GM21423 (cell line): ENCODE measurements around the gene PLD1.
"Not testable (repeated sequence)": the region's sequence is repeated elsewhere in the genome, so short reads cannot be mapped to it uniquely, and the experiment has no call there.

Experiments used
- ATAC-seq: cut with Tn5 transposase; IDR thresholded peaks from one replicate; pipeline ENCODE4 v1.9.1; 2021; ENCODE audit warnings: mild to moderate bottlenecking, moderate library complexity; ENCODE audit not compliant: unreplicated experiment

PLD1 gene

GRCh38 chr3:171574556-171575240 lies 235.6 kb downstream of the PLD1 start:
- no peak for ATAC-seq

DNA sequence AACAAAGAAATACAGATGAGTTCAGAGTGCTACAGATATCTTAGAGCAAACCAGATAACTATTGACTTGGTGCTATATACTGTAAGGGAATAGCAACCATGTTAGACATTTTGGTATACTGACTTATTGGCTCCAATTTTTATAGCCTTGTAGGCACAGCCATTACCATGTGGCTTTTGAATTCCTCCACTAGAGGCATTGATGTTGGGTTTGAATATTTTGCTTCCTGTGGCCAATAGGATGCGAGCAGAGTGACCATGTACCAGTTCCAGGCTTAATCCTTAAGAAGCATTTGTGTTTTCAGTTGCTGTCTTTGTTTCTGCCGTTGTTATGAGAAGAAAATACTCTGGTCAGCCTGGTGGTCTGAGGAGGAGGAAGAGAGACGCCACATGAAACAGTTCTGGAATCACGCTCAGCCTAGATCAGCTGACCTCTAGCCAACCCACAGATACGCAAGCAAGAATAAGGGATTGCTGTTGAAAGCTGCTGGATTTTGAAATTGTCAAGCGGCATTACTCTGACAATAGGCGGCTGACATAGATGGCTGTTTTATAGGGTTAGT lies 240.6 kb downstream of the PLD1 start:
- no peak for ATAC-seq

- no peak for ATAC-seq
These were observed 241.5 kb downstream of the PLD1 start for GRCh38 chr3:171568766-171569165.

DNA sequence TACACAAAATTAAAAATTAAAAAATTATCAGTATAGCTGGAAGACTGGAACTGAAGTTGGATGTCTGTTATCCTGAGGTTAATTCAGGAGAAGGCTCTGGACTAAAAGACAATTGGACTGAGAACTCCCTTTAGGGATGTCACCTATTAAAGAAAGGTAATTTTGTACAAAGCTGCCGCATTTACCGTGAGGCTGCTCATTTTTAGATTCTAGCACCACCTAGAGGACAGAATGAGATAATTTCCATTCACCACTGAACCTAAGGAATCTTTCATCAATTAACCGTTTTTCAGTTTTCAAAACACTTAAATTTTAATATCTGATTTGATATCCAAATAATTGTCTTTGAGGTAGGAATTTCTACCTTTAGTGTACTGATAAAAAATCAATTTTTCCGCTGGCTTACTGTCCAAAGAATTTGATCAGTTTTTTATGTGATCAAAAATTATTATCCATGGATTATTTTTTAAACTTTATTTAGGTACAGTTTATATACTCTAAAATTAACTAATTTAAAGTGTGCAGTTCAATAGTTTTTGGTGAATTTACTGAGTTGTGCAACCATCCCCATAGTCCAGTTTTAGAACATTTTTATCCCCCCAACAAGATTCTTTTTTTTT lies 243.4 kb downstream of the PLD1 start:
- no peak for ATAC-seq

- no peak for ATAC-seq
These were observed 244.7 kb downstream of the PLD1 start for GRCh38 chr3:171565481-171566058.

DNA sequence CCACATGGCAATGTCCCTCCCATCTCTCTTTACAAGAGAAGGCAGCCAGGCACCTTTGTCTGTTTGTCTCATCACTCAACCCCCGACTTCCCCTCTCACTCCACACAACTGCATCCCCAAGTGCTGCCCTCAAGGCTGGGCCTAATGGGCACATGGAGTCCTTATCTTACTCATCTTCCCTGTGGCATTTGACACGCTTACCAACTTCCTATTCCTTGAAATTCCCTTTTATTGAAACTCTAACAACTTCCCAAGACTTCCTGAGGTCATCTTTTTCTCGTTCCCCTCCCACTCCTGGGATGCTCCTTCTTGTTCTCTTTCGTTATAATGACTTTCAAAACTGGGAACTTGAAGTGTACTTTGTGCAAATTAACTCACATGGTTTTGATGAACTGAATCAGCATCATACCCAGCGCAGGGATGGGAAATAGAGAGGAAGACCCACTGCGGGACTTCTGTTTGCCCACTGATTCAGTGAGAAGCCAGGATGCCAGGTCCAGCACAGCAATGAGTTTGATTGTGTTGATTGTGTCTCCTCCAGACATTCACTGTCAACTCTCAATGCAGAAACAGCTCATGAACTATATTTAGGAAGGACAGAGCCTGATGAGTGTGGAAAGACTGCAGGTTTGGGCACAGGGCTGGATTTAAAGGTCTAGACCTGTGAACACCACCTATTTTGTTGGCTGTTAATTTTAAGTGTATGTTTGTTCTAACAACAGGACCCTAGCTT lies 245.4 kb downstream of the PLD1 start:
- no peak for ATAC-seq

- ATAC-seq = no peak
These were observed 247.0 kb downstream of the PLD1 start for GRCh38 chr3:171563298-171563697.

DNA sequence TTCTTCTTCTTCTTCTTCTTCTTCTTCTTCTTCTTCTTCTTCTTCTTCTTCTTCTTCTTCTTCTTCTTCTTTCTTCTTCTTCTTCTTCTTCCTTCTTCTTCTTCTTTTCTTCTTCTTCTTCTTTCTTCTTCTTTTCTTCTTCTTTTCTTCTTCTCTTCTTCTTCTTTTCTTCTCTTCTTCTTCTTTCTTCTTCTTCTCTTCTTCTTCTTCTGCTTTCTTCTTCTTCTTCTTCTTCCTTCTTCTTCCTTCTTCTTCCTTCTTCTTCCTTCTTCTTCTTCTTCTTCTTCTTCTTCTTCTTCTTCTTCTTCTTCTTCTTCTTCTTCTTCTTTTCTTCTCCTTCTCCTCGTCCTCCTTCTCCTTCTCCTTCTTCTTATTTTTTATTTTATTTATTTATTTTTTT lies 247.8 kb downstream of the PLD1 start:
- ATAC-seq = not testable (repeated sequence)

DNA sequence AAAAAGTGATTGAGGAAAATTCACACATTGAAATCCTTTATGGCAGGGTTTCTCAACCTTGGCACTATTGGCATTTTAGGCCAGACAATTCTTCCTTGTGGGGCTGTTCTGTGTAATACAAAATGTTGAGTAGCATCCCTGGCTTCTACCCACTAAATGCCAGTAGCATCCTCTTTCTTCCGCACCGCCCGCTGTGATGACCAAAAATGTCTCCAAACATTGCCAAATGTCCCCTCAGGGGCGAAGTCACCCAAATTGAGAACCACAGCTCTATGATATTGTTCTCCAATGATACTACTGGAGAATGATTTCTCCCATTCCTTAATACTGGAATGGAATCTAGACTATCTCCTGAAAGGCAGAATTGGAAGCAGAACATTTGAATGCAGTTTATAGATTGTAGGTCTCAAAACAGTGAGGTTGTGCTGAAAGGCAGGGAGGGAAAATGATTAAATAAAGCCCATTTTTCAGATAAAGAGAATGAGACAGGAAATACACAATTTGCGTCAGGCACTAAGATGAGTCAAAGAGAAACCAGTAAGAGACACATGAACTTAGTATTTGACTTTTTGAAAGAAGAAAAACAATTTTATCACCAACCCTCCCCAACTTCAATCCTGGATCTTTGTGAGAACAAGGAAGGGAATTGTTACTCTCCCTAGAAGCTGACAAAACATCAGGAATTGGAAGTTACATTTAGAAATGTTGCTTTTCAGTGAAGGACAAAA lies 248.5 kb downstream of the PLD1 start:
- no peak for ATAC-seq

GRCh38 chr3:171559586-171559985 lies 250.7 kb downstream of the PLD1 start:
- no peak for ATAC-seq

DNA sequence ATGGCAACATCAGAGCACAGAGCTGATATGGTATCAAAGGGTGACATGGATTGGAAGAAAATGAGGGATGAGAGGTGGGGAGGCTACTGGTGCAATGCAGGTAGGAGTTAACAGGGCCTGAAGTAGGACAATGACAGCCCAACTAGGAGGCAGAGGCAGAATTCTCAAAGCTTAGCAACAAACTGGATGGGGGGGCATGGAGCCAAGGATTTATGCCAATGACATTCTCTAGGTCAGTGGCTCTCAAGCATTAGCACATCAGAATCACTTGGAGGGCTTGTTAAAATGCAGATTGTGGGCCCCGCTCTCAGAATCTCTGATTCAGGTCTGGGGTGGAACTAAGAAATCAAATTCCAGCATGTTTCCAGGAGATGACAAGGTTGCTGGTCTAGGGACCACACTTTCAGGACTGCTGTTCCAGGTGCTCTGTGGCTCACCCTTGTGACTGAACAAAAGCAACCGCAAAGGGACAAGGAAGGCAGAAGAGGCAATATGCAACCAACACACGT lies 252.0 kb downstream of the PLD1 start:
- no peak for ATAC-seq

DNA sequence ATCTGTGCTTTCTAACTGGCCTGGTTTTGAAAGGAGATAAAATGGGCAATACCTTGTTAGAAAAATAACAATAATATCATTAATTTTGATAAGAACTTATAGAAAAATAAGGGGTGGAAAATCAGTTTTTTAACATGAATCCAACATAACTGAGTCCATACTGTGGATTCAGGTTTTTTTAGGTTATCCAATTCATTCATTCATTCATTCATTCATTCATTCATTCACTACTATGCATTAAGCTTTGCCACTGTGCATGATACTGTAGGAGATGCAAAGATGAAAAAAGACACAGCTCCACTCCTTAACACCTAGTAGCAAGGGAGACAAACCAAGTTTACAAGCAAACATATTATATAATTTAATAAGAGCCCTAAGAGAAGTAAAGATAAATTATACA lies 253.1 kb downstream of the PLD1 start:
- no peak for ATAC-seq

DNA sequence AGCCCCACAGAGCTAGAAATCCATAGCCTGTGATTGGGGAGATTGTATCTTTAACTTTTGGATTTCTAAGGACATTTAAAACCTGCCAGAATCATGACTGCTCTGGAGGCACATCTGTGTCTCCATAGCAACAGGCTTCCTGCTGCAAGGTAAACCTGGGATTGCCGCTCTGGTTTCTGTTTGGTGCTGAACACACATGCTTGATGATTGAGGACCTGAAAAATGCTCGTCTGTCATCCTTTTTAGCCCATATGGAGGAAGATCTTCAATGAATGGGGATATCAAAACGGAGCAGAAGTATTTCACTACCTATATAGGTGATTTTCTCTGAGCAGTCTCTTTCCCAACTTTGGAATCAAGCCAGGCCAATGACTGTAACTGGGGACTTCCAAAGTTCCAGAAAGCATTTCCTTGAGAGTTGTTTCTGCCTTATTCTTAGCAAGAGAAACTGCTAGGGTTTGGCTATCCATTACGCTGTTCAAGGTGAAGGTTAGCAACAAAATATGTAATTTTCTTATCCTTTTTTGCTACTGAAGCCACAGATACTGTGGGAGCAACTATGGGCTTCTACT lies 253.6 kb downstream of the PLD1 start:
- no peak for ATAC-seq

DNA sequence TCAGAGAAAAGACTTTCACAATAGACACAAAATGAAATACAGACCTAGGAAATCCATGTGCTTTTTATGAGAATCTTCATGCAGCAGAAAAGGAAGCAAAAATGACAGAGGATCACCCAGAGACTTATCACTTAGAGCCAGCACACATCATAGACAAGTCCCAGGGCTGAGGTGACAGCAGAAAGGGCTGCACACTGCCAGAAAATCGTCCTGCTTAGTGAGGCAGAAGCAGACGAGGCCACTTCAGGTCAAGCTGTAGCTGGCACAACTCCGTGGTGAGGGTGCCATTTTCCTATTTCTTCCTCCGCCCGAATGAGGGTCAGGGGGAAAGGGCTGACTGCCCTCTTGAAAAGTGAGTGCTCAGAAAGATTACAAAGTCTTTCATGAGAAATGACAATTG lies 254.1 kb downstream of the PLD1 start:
- no peak for ATAC-seq

DNA sequence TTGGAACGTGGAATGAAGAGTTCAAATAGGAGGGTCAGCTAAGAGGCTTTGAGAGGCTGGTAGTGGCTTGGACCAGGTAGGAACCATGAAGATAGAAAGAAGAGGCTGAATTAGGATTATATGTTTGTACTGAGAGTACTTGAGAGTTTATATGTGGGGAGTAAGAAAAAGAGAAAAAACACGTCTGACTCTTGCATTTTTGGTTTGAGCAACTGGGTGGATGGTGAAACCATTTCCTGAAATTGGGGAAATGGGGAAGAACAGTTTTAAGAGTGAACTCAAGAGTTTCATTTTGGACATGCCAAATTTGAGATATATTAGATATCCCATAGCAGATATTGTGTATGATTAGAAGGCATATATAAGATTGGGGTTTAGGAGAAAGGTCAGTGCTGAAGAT lies 257.2 kb downstream of the PLD1 start:
- ATAC-seq = no peak

- ATAC-seq = no peak
These were observed 257.8 kb downstream of the PLD1 start for GRCh38 chr3:171552531-171552930.

DNA sequence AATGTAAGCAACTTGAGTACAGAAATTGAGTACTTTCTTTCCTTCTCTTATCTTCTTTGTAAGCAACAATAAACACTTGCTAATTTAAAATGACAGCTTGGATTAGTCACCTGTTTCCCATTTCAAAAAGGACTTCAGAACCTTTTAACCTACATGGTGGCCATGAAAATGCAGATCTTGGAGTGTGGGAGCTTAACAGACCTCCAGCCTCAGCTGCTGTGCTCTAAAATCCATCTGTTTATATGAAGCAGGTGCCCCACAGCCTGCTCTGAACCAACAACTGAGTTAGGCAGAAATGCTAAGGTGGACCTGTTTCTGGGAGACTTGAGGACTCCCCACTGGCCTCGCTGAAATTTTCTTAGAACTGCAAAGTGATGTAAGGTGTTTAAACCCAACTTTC lies 259.0 kb downstream of the PLD1 start:
- ATAC-seq = no peak
